Measurements from ENCODE around the gene TMEM212.

- TF ChIP-seq, protein P1, sequence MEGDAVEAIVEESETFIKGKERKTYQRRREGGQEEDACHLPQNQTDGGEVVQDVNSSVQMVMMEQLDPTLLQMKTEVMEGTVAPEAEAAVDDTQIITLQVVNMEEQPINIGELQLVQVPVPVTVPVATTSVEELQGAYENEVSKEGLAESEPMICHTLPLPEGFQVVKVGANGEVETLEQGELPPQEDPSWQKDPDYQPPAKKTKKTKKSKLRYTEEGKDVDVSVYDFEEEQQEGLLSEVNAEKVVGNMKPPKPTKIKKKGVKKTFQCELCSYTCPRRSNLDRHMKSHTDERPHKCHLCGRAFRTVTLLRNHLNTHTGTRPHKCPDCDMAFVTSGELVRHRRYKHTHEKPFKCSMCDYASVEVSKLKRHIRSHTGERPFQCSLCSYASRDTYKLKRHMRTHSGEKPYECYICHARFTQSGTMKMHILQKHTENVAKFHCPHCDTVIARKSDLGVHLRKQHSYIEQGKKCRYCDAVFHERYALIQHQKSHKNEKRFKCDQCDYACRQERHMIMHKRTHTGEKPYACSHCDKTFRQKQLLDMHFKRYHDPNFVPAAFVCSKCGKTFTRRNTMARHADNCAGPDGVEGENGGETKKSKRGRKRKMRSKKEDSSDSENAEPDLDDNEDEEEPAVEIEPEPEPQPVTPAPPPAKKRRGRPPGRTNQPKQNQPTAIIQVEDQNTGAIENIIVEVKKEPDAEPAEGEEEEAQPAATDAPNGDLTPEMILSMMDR (IDR thresholded peaks at IDR 0.05; ENCODE audit: poor library complexity): no peak
- no peak for TF ChIP-seq EZH2 (IDR thresholded peaks at IDR 0.05; ENCODE audit: borderline replicate concordance)
These were observed 57.3 kb downstream of the TMEM212 start for GRCh38 chr3:171900446-171900845.
